Measurements from ENCODE around the gene TBRG4. TPM values are rescaled to one million over a fixed set of nuclear protein-coding genes. Genes with fewer than 3 reads are reported as not detected.

TBRG4 gene
- polyA plus RNA-seq, 3 donors: 32.7 to 42.2 (median 38.4) TPM

DNA sequence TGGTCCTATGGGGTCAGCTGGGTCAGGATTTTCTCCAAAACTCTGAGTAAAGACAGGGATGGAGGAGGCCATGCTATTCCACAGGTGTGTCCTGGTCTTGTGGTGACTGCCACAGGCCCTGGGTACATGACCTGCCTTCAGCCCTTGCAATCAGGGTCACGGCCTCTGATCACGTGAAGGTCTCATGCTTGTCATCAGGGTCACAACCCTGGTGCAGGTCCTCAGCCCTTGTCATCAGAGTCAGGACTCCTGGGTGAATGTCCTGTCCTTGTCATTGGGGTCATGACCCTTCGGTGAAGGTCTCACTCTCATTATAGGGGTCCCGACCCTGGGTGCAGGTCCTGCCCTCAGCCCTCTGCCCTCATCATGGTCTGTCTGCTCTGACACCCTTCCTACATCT is 21.9 kb upstream of the TBRG4 start:
- H3K4me2 ChIP-seq (replicated peaks; ENCODE audit: extremely low read depth, low read length, poor library complexity, severe bottlenecking): no peak overlapping the region
- H4K20me1 ChIP-seq (ENCODE audit: insufficient read depth, low read length): no peaks in the 10 kb centered on the region
- H3K4me1 ChIP-seq (ENCODE audit: control insufficient read depth in 1 of 2, insufficient read depth in 2 of 2, low read length in 2 of 2): no peaks in the 10 kb centered on the region
- H3K27ac Mint-ChIP-seq: no peak overlapping the region
- intact Hi-C loops (cut with micrococcal nuclease): loop anchor here (10.0 kb wide), 2 partner anchors 159 to 279 kb away; partner anchors contain the start of gene MYO1G (in 1 of the 2)
- H3K27me3 ChIP-seq (ENCODE audit: control insufficient read depth in 2 of 2, insufficient read depth in 2 of 2, low read length in 2 of 2): no peaks in the 10 kb centered on the region
- no peak overlapping the region for H3K27ac ChIP-seq (ENCODE audit: low read depth in 1 of 2, low read length in 2 of 2)
- no peak for TF ChIP-seq CTCF (IDR thresholded peaks at IDR 0.05)
- H3K4me3 ChIP-seq (replicated peaks in 1 of 3; ENCODE audit: low read depth in 2 of 3, low read length in 3 of 3): no peak overlapping the region
- DNase-seq: no peak
- WGBS (ENCODE audit: insufficient coverage): 95% methylated on average over 4 of the region's 4 CpGs
- H3K9me3 Mint-ChIP-seq: peaks cover 0 to 2% (median 0%) of the 10 kb centered on the region in 7 donors
- no peaks in the 10 kb centered on the region for H3K9me3 ChIP-seq (replicated peaks in 1 of 2; ENCODE audit: control insufficient read depth in 1 of 2, insufficient read depth in 1 of 2, low read length in 2 of 2)
- no peak overlapping the region for H3K4me3 Mint-ChIP-seq
- no peaks in the 10 kb centered on the region for H3K36me3 ChIP-seq (replicated peaks in 1 of 2; ENCODE audit: control insufficient read depth in 1 of 2, insufficient read depth in 2 of 2, low read length in 2 of 2)
- H3K9ac ChIP-seq (ENCODE audit: insufficient read depth, low read length, poor library complexity, severe bottlenecking): no peak overlapping the region
- no peak overlapping the region for H2AFZ ChIP-seq (ENCODE audit: insufficient read depth, low read depth, low read length, poor library complexity, severe bottlenecking)
- no peaks in the 10 kb centered on the region for H3K36me3 Mint-ChIP-seq
- H3K4me1 Mint-ChIP-seq: peaks cover 6% of the 10 kb centered on the region
- peaks cover 2 to 3% (median 2%) of the 10 kb centered on the region in 3 donors for H3K27me3 Mint-ChIP-seq (ENCODE audit: low read depth in 3 of 3)
- H3K79me2 ChIP-seq (ENCODE audit: insufficient read depth, low read length): no peaks in the 10 kb centered on the region

DNA sequence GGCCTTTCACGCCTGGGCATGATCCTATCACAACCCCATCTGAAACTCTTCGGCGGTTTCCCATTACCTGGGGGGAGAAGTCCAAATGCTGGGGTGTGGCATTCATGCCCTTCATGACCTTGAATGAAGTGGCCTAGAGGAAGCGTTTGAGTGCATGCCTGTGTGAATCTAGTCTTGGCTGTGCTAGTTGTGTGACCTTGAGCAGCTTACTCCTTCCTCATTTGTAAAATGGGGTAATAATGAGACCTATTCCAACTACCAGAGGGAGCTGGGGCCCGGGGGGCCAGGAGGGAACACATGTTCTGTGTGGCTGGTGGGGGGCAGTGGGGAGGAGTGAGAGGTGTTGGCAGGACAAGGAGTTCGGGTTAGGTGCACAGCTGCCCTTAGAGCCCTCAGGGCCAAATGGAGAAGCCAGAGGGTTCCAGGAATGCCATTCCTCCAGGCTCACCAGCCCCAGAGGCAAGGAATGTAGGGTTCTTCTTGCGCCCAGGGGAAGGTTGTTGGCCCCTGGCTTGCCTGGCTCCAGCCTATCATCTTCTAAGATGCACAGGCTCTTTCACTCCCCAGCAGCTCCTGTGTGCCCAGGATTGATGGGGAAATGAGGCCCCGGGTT is 21.3 kb upstream of the TBRG4 start:
- Histone ChIP-seq H3K9me3 (replicated peaks in 1 of 2; ENCODE audit: control insufficient read depth in 1 of 2, insufficient read depth in 1 of 2, low read length in 2 of 2) (no peaks in the 10 kb centered on the region), H3K4me1 (ENCODE audit: control insufficient read depth in 1 of 2, insufficient read depth in 2 of 2, low read length in 2 of 2) (no peaks in the 10 kb centered on the region), H3K9ac (ENCODE audit: insufficient read depth, low read length, poor library complexity, severe bottlenecking) (no peak overlapping the region), H3K36me3 (replicated peaks in 1 of 2; ENCODE audit: control insufficient read depth in 1 of 2, insufficient read depth in 2 of 2, low read length in 2 of 2) (no peaks in the 10 kb centered on the region), H3K79me2 (ENCODE audit: insufficient read depth, low read length) (no peaks in the 10 kb centered on the region), H3K27ac (ENCODE audit: low read depth in 1 of 2, low read length in 2 of 2) (no peak overlapping the region), H4K20me1 (ENCODE audit: insufficient read depth, low read length) (no peaks in the 10 kb centered on the region), H3K4me2 (replicated peaks; ENCODE audit: extremely low read depth, low read length, poor library complexity, severe bottlenecking) (no peak overlapping the region), H3K4me3 (replicated peaks in 1 of 3; ENCODE audit: low read depth in 2 of 3, low read length in 3 of 3) (no peak overlapping the region), H3K27me3 (ENCODE audit: control insufficient read depth in 2 of 2, insufficient read depth in 2 of 2, low read length in 2 of 2) (no peaks in the 10 kb centered on the region), H2AFZ (ENCODE audit: insufficient read depth, low read depth, low read length, poor library complexity, severe bottlenecking) (no peak overlapping the region)
- H3K27me3 Mint-ChIP-seq (ENCODE audit: low read depth in 3 of 3): peaks cover 2 to 3% (median 2%) of the 10 kb centered on the region in 3 donors
- H3K9me3 Mint-ChIP-seq: peaks cover 0 to 2% (median 0%) of the 10 kb centered on the region in 7 donors
- H3K4me3 Mint-ChIP-seq: no peak overlapping the region
- H3K36me3 Mint-ChIP-seq: no peaks in the 10 kb centered on the region
- TF ChIP-seq CTCF (IDR thresholded peaks at IDR 0.05): no peak
- peak overlapping the region in 2 of 7 donors; percentile 25 to 57 for H3K27ac Mint-ChIP-seq
- intact Hi-C loops (cut with micrococcal nuclease): loop anchor here (10.0 kb wide), 2 partner anchors 158 to 278 kb away; partner anchors contain the start of gene MYO1G (in 1 of the 2)
- H3K4me1 Mint-ChIP-seq: peaks cover 6% of the 10 kb centered on the region
- WGBS (ENCODE audit: insufficient coverage): 87% methylated on average over 4 of the region's 8 CpGs
- DNase-seq: no peak
